Endodermal cell (in vitro differentiated cells): ENCODE data around the gene COL6A1. TPM values are rescaled to one million over a fixed set of nuclear protein-coding genes. Genes with fewer than 3 reads are reported as not detected.

Experiments
- DNase-seq: peaks from one replicate; pipeline ENCODE4 v3.0.0-alpha.2; 2017
- H3K27ac ChIP-seq: 2 replicates; pipeline ENCODE4 v1.5.1; 2013; ENCODE audit warnings: mild to moderate bottlenecking, low read depth, low read length, moderate library complexity
- H3K27me3 ChIP-seq: 2 replicates; pipeline ENCODE4 v1.6.1; 2013; ENCODE audit warnings: mild to moderate bottlenecking, low read length, moderate library complexity; ENCODE audit not compliant: insufficient read depth, control insufficient read depth, poor library complexity, severe bottlenecking
- H3K36me3 ChIP-seq: 2 replicates; pipeline ENCODE4 v1.7.0; 2013; ENCODE audit warnings: mild to moderate bottlenecking, low read length, moderate library complexity; ENCODE audit not compliant: control insufficient read depth, insufficient read depth
- H3K4me1 ChIP-seq: one replicate; pipeline ENCODE4 v1.7.0; 2013; ENCODE audit warnings: low read length; ENCODE audit not compliant: control insufficient read depth, insufficient read depth
- H3K4me3 ChIP-seq: 2 replicates; pipeline ENCODE4 v1.5.1; 2013; ENCODE audit warnings: mild to moderate bottlenecking, low read length, moderate library complexity
- H3K9ac ChIP-seq: 2 replicates; pipeline ENCODE4 v1.6.1; 2013; ENCODE audit warnings: mild to moderate bottlenecking, low read length, moderate library complexity; ENCODE audit not compliant: poor library complexity, severe bottlenecking; ENCODE audit errors: extremely low read depth
- H3K9me3 ChIP-seq: 2 replicates; pipeline ENCODE4 v1.6.1; 2013; ENCODE audit warnings: mild to moderate bottlenecking, low read length, moderate library complexity; ENCODE audit not compliant: control insufficient read depth
- H3K27ac Mint-ChIP-seq: 2 replicates; pipeline ENCODE4 v1.8.0; 2020; ENCODE audit warnings: mixed read lengths
- H3K27me3 Mint-ChIP-seq: 2 replicates; pipeline ENCODE4 v1.8.0; 2021; ENCODE audit warnings: mild to moderate bottlenecking, mixed read lengths; ENCODE audit not compliant: insufficient read depth
- H3K36me3 Mint-ChIP-seq: 2 replicates; pipeline ENCODE4 v1.8.0; 2020; ENCODE audit warnings: low read depth, mixed read lengths
- H3K4me1 Mint-ChIP-seq: 2 replicates; pipeline ENCODE4 v1.8.0; 2020; ENCODE audit warnings: mixed read lengths
- H3K4me3 Mint-ChIP-seq: 2 replicates; pipeline ENCODE4 v1.8.0; 2020; ENCODE audit warnings: mild to moderate bottlenecking, moderate library complexity, mixed read lengths
- H3K9me3 Mint-ChIP-seq: 2 replicates; pipeline ENCODE4 v1.8.0; 2020; ENCODE audit warnings: mild to moderate bottlenecking, mixed read lengths
- WGBS, 2 experiments: methylation state at CpG; one replicate each; pipeline versions ENCODE4 v1.1.5 to v1.1.7; 2013; ENCODE audit warnings: missing lambda C conversion rate in 2 of 2, mixed read lengths in 1 of 2; ENCODE audit not compliant: insufficient coverage in 1 of 2, insufficient read length in 1 of 2; 5-methylcytosine and 5-hydroxymethylcytosine counted together
- total RNA-seq, 2 donors: library from RNA; stranded (reverse); fragmentation: NEBNext Ultra II Directional in 1 of 2; extraction: Animal tissue kit (Norgen Biotek cat#: 25700) in 1 of 2; gene quantifications; 2 replicates in 1 of 2; 3 replicates in 1 of 2; pipeline ENCODE4 v1.2.1, GENCODE V29; 2021
- TF ChIP-seq, protein P1 (sequence below): fragments of 200-600 bp; sonication (generic); conservative IDR thresholded peaks from 2 replicates; pipeline ENCODE4 v1.5.0; 2021; ENCODE audit warnings: antibody characterized with exemption, mild to moderate bottlenecking

Gene COL6A1
- total RNA-seq, 2 donors from 2014 or later: 232 to 407 TPM

DNA sequence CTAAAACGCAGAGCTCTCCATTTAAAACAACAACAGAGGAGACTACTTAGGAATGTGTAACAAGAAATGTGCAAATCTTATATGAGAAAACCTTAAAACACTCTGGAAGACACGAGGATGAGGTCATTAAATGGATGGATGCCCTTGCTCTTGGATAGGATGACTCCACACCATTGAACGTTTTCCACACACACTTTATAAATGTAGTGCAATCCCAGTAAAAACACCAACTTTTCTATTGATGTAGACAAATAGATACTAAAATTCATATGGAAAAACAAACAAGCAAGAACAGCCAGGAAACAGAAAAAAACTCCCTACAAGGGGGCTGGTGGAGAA is 18.4 kb upstream of the COL6A1 start:
- 82% methylated on average over 3 of the region's 3 CpGs; no CpG with 5 or more reads in 1 of the 2 experiments for WGBS, 2 experiments
- H3K27me3 ChIP-seq: no peaks in the 10 kb centered on the region
- DNase-seq: no peak
- Mint-ChIP-seq H3K36me3 (peaks cover 2% of the 10 kb centered on the region), H3K9me3 (peaks cover 72% of the 10 kb centered on the region), H3K27ac (no peak overlapping the region), H3K4me1 (no peaks in the 10 kb centered on the region), H3K27me3 (peaks cover 9% of the 10 kb centered on the region), H3K4me3 (no peak overlapping the region)
- H3K9ac ChIP-seq: no peak overlapping the region
- peaks cover 30% of the 10 kb centered on the region for H3K9me3 ChIP-seq
- no peak overlapping the region for H3K27ac ChIP-seq
- TF ChIP-seq, protein P1, sequence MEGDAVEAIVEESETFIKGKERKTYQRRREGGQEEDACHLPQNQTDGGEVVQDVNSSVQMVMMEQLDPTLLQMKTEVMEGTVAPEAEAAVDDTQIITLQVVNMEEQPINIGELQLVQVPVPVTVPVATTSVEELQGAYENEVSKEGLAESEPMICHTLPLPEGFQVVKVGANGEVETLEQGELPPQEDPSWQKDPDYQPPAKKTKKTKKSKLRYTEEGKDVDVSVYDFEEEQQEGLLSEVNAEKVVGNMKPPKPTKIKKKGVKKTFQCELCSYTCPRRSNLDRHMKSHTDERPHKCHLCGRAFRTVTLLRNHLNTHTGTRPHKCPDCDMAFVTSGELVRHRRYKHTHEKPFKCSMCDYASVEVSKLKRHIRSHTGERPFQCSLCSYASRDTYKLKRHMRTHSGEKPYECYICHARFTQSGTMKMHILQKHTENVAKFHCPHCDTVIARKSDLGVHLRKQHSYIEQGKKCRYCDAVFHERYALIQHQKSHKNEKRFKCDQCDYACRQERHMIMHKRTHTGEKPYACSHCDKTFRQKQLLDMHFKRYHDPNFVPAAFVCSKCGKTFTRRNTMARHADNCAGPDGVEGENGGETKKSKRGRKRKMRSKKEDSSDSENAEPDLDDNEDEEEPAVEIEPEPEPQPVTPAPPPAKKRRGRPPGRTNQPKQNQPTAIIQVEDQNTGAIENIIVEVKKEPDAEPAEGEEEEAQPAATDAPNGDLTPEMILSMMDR: no peak
- H3K4me3 ChIP-seq: no peak overlapping the region
- H3K36me3 ChIP-seq: no peaks in the 10 kb centered on the region
- H3K4me1 ChIP-seq: no peaks in the 10 kb centered on the region

DNA sequence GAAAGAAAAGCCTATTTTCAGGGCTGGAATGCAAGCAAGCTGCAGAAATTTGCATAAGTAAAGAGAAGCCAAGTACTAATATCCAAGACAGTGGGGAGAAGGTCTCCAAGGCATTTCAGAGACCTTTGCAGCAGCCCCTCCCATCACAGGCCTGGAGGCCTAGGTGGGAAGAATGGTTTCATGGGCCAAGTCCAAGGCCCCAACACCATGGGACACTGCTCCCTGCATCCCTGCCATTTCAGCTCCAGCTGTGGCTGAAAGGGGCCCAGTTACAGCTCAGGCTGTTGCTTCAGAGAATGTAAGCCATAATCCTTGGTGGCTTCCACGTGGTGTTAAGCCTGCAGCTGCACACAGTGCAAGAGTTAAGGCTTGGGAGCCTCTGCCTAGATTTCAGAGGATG is 16.9 kb upstream of the COL6A1 start:
- Mint-ChIP-seq H3K27me3 (peaks cover 1% of the 10 kb centered on the region), H3K36me3 (peaks cover 2% of the 10 kb centered on the region), H3K4me1 (no peaks in the 10 kb centered on the region), H3K4me3 (no peak overlapping the region), H3K9me3 (peaks cover 59% of the 10 kb centered on the region), H3K27ac (no peak overlapping the region)
- 58 to 69% methylated on average over 1 of the region's 1 CpG for WGBS, 2 experiments
- TF ChIP-seq, protein P1: no peak
- H3K27me3 ChIP-seq: no peaks in the 10 kb centered on the region
- H3K9me3 ChIP-seq: peaks cover 30% of the 10 kb centered on the region
- no peaks in the 10 kb centered on the region for H3K36me3 ChIP-seq
- no peak for DNase-seq
- H3K27ac ChIP-seq: no peak overlapping the region
- H3K4me3 ChIP-seq: no peak overlapping the region
- H3K4me1 ChIP-seq: no peaks in the 10 kb centered on the region
- no peak overlapping the region for H3K9ac ChIP-seq

DNA sequence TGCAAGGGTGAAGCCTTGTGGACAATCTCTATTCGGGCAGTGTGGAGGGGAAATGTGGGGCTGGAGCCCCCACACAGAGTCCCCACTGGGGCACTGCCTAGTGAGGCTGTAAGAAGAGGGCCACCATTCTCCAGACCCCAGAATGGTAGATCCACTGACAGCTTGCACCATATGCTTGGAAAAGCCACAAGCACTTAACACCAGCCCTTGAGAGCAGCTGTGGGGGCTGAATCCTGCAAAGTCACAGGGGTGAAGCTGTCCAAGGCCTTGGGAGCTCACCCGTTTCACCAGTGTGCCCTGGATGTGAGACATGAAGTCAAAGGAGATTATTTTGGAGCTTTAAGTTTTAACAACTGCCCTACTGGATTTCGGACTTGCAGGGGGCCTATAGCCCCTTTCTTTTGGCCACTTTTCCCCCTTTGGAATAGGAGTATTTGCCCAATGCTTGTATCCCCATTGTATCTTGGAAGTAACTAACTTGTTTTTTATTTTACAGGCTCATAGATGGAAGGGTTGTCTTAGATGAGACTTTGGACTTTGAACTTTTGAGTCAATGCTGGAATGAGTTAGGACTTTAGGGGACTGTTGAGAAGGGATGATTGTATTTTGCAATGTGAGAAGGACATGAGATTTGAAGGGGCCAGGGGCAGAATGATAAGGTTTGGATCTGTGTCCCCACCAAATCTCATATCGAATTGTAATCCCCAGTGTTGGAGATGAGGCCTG is 16.3 kb upstream of the COL6A1 start:
- H3K27me3 ChIP-seq: no peaks in the 10 kb centered on the region
- H3K36me3 ChIP-seq: no peaks in the 10 kb centered on the region
- Mint-ChIP-seq H3K27ac (no peak overlapping the region), H3K27me3 (peaks cover 1% of the 10 kb centered on the region), H3K4me3 (no peak overlapping the region), H3K4me1 (no peaks in the 10 kb centered on the region), H3K9me3 (peaks cover 55% of the 10 kb centered on the region), H3K36me3 (peaks cover 2% of the 10 kb centered on the region)
- H3K4me1 ChIP-seq: no peaks in the 10 kb centered on the region
- no peak overlapping the region for H3K27ac ChIP-seq
- H3K4me3 ChIP-seq: no peak overlapping the region
- no peak for DNase-seq
- TF ChIP-seq, protein P1: no peak
- H3K9me3 ChIP-seq: peaks cover 29% of the 10 kb centered on the region
- 83 to 93% methylated on average over 3 to 4 of the region's 4 CpGs for WGBS, 2 experiments
- H3K9ac ChIP-seq: no peak overlapping the region
